Activated naive CD4-positive, alpha-beta T cell treated with anti-CD3 and anti-CD28 coated beads, Interleukin-2, amount 50 U/mL, for 72 hours (primary cell): Measurements from ENCODE around the gene BACE1. TPM values are rescaled to one million over a fixed set of nuclear protein-coding genes. Genes with fewer than 3 reads are reported as not detected.
A peak's percentile ranks its signal among the peaks of the same experiment; 100 is the strongest.
"Not testable (repeated sequence)": the region's sequence is repeated elsewhere in the genome, so short reads cannot be mapped to it uniquely, and the experiment has no call there.

Experiments used
- ATAC-seq, 2 donors: fragments of 150-1000 bp; cut with Tn5 transposase; 2 replicates each; pipeline ENCODE4 v1.10.0; 2021; ENCODE audit warnings: mild to moderate bottlenecking in 2 of 2, moderate library complexity in 2 of 2
- DNase-seq, 2 donors: peaks; one replicate each; pipeline ENCODE4 v3.0.0; 2021 to 2022; ENCODE audit warnings: low spot score in 2 of 2
- H3K27ac Mint-ChIP-seq, 2 donors: one replicate each; pipeline ENCODE4 v1.8.0; 2022; ENCODE audit warnings: mild to moderate bottlenecking in 2 of 2, mixed read lengths in 2 of 2
- H3K36me3 Mint-ChIP-seq, 2 donors: one replicate each; pipeline ENCODE4 v1.8.0; 2022; ENCODE audit warnings: mixed read lengths in 2 of 2
- H3K9me3 Mint-ChIP-seq, 2 donors: one replicate each; pipeline ENCODE4 v1.8.0; 2022; ENCODE audit warnings: mixed read lengths in 2 of 2
- total RNA-seq, 2 donors: library from RNA; stranded (reverse); gene quantifications; one replicate each; pipeline ENCODE4 v1.2.3, GENCODE V29; 2022

Gene BACE1
- total RNA-seq = under 1 TPM; 0.11 to 0.39 TPM

GRCh38 chr11:117316197-117316961, at the start of gene BACE1:
Gene BACE1, minus strand, starts transcription at chr11:117316256. Its CDS starts 461 bp downstream, at chr11:117315795.
- no peak for DNase-seq
- no peak within 1 kb of the TSS for H3K27ac Mint-ChIP-seq

DNA sequence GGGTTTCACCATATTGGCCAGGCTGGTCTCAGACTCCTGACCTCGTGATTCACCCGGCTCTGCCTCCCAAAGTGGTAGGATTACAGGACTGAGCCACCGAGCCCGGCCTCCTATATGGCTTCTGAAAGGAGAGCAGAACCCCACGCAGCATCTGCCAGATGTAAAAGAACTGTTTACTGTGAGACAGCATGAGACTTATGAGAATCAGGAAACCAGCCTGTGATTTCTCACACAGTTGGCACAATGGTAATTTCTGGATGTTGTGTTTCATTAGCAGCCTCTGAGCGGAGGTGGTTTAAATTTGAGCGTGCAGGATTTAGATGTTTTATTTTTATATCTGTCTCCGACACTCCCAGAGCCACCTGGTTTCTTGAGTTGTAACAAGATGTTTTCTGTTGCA, 45.4 kb upstream of the BACE1 start:
- Mint-ChIP-seq H3K36me3 (peaks cover 0 to 22% of the 10 kb centered on the region in 2 donors), H3K9me3 (no peaks in the 10 kb centered on the region), H3K27ac (no peak overlapping the region)
- ATAC-seq (no peak), DNase-seq (no peak)

More at GRCh38 chr11:117316197-117316961, at the start of gene BACE1:
- peaks cover 0 to 7% of the 10 kb centered on the region in 2 donors for H3K36me3 Mint-ChIP-seq
- no peaks in the 10 kb centered on the region for H3K9me3 Mint-ChIP-seq
- peak; percentile 9 to 26 for ATAC-seq

GRCh38 chr11:117356126-117356890, 40.3 kb upstream of the BACE1 start:
- ATAC-seq (no peak), DNase-seq (no peak)
- Mint-ChIP-seq H3K9me3 (no peaks in the 10 kb centered on the region), H3K27ac (no peak overlapping the region), H3K36me3 (peaks cover 0 to 17% of the 10 kb centered on the region in 2 donors)

DNA sequence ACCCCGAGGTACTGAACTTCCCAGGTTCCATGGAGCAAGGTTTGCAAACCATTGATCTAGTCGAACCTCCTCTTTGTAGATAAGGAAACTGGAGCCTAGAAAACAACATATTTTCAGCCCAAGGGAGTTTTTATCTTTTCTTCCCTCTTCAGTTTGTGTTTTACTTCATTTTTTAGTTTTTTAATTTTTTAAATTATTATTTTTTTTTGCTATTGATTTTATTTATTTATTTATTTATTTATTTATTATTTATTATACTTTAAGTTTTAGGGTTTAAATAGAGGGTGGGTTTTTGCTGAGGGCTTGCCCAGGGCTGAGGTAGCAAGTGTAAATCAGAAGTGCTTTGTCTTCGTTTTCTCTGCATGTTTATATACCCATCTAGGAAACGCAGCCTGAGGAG, 38.5 kb upstream of the BACE1 start:
- Mint-ChIP-seq H3K9me3 (no peaks in the 10 kb centered on the region), H3K27ac (no peak overlapping the region), H3K36me3 (peaks cover 0 to 7% of the 10 kb centered on the region in 2 donors)
- DNase-seq (no peak), ATAC-seq (no peak)

GRCh38 chr11:117345039-117345438, 29.0 kb upstream of the BACE1 start:
- ATAC-seq = no peak
- no peak overlapping the region for H3K27ac Mint-ChIP-seq
- H3K9me3 Mint-ChIP-seq = no peaks in the 10 kb centered on the region
- DNase-seq = no peak
- peaks cover 4 to 9% of the 10 kb centered on the region in 2 donors for H3K36me3 Mint-ChIP-seq

- peak in 1 of 2 donors; percentile 3 for DNase-seq
- peaks cover 4 to 9% of the 10 kb centered on the region in 2 donors for H3K36me3 Mint-ChIP-seq
- no peak for ATAC-seq
- no peaks in the 10 kb centered on the region for H3K9me3 Mint-ChIP-seq
- H3K27ac Mint-ChIP-seq = no peak overlapping the region
These were observed 21.0 kb upstream of the BACE1 start for GRCh38 chr11:117337076-117337475.

- DNase-seq (no peak), ATAC-seq (no peak)
- no peak overlapping the region for H3K27ac Mint-ChIP-seq
- no peaks in the 10 kb centered on the region for H3K9me3 Mint-ChIP-seq
- peaks cover 0 to 3% of the 10 kb centered on the region in 2 donors for H3K36me3 Mint-ChIP-seq
These were observed 19.3 kb upstream of the BACE1 start for GRCh38 chr11:117335399-117335798.

GRCh38 chr11:117334896-117335295, 18.8 kb upstream of the BACE1 start:
- no peak for ATAC-seq
- Mint-ChIP-seq H3K27ac (no peak overlapping the region), H3K36me3 (no peaks in the 10 kb centered on the region), H3K9me3 (no peaks in the 10 kb centered on the region)
- peak in 1 of 2 donors; percentile 49 for DNase-seq

DNA sequence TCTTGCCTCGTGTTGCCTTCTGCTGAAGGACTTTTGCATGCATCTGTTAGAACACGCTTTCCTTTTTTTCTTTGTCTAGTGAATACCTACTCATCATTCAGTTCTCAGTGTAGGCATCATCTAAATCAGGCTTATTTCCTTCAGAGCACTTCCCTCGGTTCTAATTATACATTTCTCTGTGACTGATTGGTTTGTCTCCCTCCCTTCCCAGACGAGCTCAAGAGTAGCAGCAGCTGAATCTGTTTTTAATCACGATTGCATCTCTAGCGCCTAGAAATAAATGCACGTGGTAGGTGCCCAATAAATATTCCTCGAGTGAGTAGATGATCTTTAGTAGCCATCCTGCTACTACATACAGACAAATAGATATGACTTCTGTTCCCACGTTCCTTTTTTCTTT, 17.9 kb upstream of the BACE1 start:
- no peak overlapping the region for H3K27ac Mint-ChIP-seq
- ATAC-seq (no peak), DNase-seq (no peak)
- no peaks in the 10 kb centered on the region for H3K9me3 Mint-ChIP-seq
- no peaks in the 10 kb centered on the region for H3K36me3 Mint-ChIP-seq

- ATAC-seq = no peak
- no peaks in the 10 kb centered on the region for H3K9me3 Mint-ChIP-seq
These were observed 16.8 kb upstream of the BACE1 start for GRCh38 chr11:117332843-117333242.

DNA sequence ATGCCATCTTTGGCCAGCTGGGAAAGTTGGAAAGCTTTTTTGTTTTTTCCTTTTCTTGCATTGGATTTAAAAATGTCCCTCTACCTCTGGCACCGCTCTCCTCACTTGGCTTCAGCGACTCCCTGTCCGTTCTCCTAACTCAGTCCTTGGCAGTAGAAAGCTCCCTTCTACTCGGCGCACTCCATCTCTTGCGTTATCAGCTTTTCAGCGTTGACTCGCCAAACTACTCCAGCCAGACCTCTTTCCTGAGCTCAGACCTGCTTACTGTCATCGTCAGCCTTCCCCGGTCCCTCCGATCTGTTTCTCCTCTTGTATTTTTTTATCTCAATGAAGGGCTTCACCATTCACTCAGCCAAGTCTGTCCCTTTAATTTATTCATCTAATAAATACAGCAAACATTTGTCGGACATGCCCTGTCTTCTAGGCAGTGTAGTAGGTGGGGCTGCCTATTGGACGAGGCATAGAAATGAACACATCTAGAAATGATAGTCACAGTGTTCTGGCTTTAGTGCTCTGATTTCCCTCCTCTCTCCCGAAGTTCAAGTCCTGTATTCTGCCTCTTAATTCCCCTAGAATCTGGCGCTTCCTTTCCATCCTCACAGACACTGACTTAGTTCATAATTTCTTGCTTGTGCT, 12.4 kb upstream of the BACE1 start:
- no peaks in the 10 kb centered on the region for H3K36me3 Mint-ChIP-seq
- DNase-seq = no peak
- peak in 1 of 2 donors; percentile 1 for ATAC-seq
- H3K27ac Mint-ChIP-seq = no peak overlapping the region
- H3K9me3 Mint-ChIP-seq = no peaks in the 10 kb centered on the region

More at GRCh38 chr11:117332843-117333242, 16.8 kb upstream of the BACE1 start:
- H3K36me3 Mint-ChIP-seq = no peaks in the 10 kb centered on the region
- DNase-seq = peak in 1 of 2 donors; percentile 16
- peak overlapping the region in 1 of 2 donors; percentile 45 for H3K27ac Mint-ChIP-seq

GRCh38 chr11:117327567-117328374, 11.7 kb upstream of the BACE1 start, which contains the start of gene CEP164:
Gene CEP164, plus strand, starts transcription at chr11:117327854. Its CDS starts 10,733 bp downstream, at chr11:117338587.
- no peaks in the 10 kb centered on the region for H3K9me3 Mint-ChIP-seq
- H3K27ac Mint-ChIP-seq = no peak within 1 kb of the TSS
- DNase-seq (peak; percentile 86 to 95), ATAC-seq (peak; percentile 98 to 99)
- no peaks in the 10 kb centered on the region for H3K36me3 Mint-ChIP-seq

DNA sequence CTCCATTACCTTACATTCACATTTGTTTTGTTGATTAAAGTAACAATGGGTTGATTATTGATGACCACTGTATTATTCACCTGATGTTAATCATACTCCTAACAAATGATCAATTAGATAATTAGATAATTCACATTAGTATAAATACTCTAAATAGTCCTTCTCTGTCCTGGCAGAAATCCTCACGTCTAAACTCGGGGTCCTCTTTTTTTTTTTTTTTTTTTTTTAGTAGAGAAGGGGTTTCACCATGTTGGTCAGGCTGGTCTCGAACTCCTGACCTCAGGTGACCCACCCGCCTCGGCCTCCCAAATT, 11.2 kb upstream of the BACE1 start:
- not testable (repeated sequence) for ATAC-seq, H3K36me3 Mint-ChIP-seq, H3K27ac Mint-ChIP-seq, DNase-seq, H3K9me3 Mint-ChIP-seq

- H3K36me3 Mint-ChIP-seq = peaks cover 0 to 7% of the 10 kb centered on the region in 2 donors
- ATAC-seq (no peak), DNase-seq (no peak)
- no peaks in the 10 kb centered on the region for H3K9me3 Mint-ChIP-seq
- H3K27ac Mint-ChIP-seq = no peak overlapping the region
These were observed 3.3 kb upstream of the BACE1 start for GRCh38 chr11:117319214-117319840.

GRCh38 chr11:117318738-117319137, 2.7 kb upstream of the BACE1 start:
- H3K27ac Mint-ChIP-seq = no peak overlapping the region
- no peaks in the 10 kb centered on the region for H3K9me3 Mint-ChIP-seq
- ATAC-seq (no peak), DNase-seq (no peak)
- H3K36me3 Mint-ChIP-seq = peaks cover 0 to 7% of the 10 kb centered on the region in 2 donors
